Measurements from ENCODE around the gene PLAC1.

PLAC1 gene

DNA sequence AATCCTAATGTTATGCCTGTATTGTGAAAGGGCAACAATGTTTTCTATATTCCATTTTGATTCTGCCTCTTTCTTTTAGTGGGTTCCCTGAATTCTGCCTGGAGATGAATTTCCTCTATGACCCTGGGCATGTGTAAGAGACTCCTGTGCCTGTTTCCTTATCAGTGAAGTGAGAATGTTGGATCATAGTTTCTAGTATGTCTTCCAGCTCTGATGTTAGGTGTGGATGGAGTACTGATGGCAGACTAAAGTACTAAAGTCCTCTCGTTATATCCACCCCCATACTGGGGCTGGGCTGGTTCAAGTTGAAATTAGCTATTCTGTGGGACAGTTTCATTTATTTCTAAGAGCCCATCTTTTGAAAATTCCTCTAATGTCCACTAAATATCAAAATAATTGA is 29.6 kb downstream of the PLAC1 start:
- DNase-seq: no peak

DNA sequence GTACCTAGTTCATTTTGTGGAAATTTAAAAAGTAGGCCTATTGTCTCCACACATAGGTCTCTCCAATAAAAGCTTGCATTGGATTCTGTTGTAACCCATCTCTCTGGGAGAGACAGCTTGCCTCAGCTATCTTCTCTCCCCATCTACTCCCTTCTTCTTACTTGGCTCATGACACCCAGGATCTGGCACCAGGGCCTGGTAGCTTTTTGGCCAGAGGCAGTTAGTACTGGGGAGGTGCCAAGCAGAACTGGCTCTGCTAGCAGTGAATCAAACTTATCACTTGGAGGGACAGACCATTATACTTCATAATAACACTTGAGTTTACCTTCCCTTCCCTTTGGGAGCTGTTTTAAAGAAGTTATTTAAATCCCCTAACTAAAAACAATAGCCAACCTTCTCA is 31.8 kb downstream of the PLAC1 start:
- no peak for DNase-seq

DNA sequence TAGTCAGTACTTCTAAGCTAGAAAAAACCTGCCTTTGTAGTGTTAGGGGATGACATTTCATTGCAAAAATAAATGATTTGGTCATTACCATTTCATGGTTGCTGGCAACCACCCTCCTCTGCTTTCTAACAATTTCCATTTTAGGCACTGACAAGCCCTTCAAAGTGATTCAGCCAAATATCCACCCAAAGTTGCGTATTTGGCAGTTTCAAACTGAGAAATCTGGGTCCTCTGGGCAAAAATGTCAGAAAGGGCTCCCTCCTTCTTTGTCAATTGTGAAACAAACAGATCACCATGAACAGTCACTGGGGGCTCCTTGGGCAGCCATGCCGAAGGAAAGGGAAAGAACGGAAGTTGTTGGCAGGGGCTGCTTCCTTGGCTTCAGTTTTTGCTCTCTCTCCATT is 33.0 kb downstream of the PLAC1 start:
- no peak for DNase-seq

DNA sequence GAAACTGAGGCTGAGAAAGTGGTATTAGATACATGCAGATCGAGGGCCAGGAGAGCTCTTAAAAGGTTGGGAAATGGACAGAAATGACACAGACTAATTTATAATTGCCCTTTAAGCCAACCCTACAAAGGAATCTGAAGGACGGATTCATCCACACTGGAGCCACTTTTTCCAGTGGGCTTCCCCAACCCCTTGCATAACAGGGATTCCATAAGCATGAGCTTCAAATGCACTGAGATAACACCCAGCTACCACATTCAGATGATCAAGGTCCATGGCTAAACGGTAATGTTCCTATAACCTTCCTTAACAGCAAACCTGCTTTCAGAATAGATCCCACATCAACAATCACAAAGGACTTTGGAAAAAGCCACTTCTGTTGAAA is 34.2 kb downstream of the PLAC1 start:
- no peak for DNase-seq

DNA sequence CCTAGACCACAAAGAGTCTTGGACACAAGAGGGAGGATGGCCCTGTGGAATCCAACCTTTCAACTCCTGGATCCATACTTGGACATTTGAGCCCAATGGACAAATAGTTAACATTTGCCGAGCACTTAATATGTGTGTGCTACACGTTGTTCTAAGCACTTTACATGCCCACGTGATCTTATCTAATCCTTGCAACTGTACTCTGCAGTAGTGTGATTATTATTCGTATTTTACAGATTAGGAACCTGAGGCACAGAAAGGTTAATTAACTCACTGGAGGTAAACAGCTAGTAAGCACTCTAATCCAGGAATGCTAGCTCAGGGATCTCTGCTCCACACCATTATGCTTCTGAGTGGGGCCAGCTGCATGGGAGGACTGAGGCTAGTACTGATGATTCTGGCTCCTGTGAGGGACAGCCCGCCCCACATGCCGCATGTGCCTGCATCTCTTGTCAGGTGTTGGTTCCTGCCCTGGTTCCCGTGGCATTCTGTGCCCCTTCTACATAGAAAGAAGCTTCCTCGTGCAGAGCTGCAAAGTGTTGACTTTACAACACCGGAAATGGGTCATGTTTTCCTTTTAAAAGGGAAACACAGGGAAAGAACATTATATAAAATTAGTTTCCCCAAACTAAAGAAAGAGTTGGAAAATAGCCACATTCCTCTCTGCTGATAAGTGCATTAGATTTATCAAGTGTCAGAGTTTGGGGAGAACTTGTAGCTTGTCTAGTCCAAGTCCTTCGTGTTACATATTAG is 34.8 kb downstream of the PLAC1 start:
- DNase-seq: no peak

DNA sequence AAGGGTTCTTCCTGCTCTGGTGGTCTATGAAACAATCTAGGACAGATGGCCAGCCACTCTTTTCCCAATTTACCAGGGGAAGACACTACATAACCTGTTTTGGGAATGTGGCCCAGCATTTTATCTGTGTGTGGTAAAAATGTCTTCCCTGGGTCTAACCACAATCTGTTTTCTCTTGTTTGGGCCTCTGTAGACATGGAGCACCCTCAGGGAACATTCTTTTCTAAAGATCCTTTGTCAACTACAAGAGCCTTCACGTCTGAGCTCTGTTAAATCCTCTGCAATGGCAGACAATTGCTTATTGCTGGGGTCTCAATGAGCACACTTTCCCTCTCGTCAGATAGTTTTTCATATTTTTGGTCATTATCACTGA is 35.5 kb downstream of the PLAC1 start:
- DNase-seq: no peak

DNA sequence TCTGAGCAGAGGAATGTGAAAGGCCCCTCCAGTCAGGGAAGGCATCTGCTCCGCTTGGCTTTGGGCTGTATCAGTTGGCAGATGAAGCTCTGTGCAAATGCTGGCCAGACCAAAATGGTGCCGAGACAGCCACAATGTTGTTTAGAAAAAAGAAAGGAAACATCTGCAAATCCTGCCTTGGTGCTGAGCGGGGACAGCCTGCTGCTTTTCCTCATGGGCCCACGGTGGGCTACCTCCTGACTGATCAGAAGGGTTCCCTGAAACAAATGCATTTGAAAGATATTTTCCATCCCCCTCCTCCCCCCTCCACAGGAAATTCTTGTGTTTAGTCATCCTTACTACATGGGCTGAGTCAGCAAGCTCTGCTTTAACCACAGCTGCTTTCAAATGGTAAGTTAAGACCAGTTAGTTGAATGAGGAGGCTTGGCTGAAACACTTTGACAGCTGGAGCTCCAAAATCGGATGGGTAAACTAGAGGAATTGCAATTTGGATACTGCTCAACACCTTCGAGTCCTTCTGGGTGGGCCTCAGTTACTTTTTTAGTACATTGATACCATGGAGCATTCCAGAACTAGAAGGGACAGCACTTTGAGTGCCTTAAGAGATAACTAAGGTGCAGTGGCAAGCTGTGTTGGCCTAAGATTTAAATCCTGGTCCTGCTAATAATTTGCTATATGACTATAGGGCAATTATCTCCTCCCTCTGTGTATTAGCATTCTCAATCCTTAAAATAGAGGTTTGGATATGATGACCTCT is 36.0 kb downstream of the PLAC1 start:
- DNase-seq: no peak

DNA sequence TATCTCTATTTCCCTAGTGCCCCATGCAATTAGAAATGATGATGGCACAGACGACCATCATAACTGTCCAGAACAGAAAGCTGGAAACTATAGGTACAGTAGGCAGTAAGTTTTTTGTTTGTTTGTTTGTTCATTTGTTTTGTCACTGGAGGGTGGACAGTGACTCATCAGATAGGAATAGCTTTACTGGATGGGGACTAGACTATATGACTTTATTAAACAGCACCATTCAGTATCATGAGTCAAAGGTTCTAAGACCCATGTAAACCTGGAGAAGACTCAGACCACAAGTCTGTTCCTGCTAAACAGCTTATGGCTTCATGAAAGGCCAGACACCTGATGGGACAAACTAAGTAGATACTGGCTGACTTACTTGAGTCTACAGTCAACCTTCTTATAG is 38.4 kb downstream of the PLAC1 start:
- DNase-seq: no peak

DNA sequence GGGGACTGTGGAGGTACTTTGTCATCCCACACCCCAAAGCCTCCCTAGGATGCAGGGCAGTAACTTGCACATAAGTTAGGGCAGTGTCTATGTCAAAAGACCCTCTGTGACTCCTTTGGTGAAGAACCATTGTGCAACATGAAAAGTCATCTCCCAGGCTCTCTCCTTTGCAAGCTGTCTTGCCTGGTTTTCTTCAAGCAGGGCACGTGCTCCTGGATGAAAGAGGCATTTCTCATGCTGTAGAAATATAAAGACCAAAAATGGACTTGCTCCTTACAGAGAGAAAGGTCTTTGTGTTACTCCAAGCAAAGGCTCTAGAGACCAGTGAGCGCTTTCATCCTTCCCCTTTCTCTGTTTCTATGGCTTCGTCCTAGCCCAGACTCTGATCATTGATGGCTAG is 44.9 kb downstream of the PLAC1 start:
- no peak for DNase-seq

DNA sequence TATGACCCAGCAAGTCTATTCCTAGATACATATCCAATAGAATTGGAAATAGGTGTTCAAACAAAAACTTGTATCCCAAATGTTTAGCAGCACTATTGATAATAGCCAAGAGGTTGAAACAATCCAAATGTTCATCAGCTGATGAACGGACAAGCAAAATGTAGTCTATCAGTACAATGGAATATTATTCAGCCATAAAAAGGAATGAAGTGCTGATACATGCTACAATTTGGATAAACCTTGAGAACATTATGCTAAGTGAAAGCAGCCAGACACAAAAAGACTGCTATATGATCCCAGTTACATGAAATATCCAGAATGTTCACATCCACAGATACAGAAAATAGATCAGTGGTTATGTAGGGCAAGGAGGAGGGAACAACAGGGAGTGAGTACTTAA is 50.1 kb downstream of the PLAC1 start:
- DNase-seq: no peak

DNA sequence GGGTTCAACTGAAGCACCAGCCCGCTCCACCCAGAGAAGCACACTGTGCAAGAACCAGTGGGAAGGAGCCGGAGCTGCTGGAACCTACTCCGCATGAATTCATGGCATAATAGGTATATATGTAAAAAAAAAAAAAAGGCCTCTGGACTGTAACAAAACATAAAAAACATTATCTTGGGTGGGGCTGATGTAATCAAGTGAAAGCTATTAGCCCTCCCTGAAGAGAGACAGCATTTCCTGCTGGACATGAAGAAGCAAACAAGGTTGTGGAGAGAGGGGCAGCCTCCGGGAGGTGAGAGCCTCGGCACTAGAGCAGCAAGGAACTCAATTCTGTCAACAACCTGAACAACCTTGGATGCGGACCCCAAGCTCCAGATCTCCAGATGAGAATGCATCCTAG is 50.7 kb downstream of the PLAC1 start:
- DNase-seq: no peak

DNA sequence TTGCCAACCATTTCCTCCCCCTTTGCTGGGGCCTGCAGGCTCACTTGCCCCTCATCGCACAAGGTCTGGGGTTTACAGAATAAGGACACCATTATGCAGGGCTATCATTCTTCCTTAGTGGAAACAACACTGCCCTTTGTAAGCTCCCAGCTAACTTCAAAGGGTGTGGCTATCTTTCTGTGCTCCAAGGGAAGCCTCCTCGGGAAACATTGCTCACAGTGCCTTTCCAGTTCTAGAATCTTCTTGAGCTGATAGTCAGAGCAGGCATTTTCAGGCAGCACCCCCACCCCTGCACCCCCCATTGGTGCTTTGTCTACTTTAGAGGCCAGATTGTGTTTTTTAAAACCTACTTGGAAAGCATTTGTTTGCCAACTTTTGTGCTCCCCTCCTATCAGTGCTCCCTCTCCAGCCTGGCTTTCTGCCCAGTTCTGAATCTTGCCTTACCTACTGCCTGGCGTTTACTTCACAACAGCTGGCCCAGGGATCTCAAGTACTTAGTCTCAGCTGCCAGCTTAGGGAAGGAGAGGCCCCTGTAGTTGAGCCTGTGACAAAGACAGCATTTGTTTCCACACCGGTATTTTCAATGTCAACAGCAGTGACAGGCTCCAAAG is 53.5 kb downstream of the PLAC1 start:
- DNase-seq: peak; percentile 63 to 64

DNA sequence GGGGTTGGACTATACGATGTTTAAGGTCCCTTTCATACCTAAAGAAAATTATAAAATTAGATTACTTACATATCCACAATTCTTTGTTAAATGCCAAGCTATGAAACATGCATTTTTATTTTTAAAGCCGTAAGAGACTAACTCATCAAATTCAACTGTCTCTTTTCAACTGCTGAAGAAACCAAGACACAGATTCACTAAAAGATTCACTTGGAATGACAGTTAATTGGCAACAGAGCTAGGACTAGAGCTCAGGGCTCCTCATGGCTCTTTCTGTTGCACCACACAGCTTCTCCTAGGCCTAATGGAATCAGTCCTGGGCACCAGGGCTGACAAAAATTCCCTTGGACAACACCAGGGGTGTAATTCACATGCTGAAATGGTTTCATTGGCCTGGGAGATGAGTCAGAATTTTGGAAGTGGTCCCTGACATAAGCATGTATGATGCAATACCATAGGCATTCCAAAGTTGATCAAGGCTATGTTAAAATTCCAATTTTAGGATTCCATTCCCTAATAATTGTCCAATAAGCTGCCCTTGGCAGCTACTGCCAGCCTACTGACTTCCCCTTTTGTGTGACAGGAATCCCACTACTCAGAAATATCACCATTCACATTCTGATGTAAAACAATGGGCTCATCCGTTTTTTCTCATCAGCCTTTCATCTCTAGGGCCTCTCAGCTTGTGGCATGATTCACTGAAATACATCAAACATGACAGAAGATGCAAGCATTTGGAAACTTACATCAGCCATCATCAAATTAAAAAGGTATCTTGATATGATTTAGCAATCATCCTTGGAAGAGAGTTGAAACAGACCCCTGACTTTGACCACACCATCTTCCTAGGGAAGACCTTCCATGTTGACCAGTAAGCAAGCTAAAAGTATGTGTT is 54.2 kb downstream of the PLAC1 start:
- no peak for DNase-seq

DNA sequence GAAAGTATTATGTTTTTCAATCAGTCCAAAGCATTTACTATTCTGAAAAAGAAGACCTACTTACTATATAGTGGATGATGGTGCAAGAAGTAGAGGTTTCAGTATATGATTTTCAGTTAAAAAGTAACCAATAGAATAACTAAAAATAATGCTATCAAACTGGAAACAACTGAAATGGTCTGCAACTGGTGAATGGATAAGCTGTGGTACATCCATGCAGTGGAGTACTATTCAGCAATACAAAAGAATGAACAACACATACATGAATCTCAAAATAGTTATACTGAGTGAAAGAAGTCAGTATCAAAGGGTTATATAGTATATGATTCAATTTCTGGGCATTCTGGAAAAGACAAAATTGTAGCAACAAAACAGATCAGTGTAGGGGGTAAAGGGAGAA is 55.9 kb downstream of the PLAC1 start:
- DNase-seq: no peak

DNA sequence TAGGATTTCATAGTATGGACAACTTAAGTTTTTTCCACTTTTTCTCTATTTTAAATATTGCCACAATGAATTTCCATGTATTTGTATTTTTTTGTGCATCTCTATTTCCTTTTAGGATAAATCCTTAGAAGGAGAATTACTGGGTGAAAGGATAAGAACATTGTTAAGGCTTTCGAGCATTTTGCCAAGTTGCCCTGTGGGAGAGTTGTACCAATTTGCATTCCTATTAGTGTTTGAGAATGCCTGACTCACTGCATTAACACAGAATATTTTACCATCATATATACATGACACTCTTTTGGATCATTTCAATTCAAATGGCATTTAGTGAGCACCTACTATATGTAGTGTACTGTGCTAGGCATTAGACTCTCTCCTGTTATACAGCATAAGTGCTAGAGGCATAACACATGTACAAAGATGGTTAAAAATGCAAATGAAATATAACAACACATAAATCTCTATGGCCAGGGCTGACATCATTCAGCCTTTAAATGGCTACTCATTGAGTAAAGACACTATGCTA is 57.0 kb downstream of the PLAC1 start:
- DNase-seq: no peak

DNA sequence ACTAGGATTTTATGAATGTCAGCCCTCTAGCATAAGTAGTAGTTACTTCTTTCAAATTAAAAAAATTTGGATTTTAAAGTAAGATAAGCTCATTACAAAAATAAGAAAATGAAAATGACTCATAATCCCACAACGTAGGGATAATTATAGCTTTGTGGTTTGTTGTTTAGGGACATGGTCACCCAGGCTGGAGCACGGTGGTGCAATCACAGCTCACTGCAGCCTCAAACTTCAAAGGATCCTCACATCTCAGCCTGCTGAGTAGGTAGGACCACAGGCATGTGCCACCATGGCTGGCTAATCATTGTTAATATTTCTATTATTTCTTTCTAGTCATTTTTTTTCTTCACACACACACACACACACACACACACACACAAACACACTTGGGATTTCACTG is 57.6 kb downstream of the PLAC1 start:
- no peak for DNase-seq

DNA sequence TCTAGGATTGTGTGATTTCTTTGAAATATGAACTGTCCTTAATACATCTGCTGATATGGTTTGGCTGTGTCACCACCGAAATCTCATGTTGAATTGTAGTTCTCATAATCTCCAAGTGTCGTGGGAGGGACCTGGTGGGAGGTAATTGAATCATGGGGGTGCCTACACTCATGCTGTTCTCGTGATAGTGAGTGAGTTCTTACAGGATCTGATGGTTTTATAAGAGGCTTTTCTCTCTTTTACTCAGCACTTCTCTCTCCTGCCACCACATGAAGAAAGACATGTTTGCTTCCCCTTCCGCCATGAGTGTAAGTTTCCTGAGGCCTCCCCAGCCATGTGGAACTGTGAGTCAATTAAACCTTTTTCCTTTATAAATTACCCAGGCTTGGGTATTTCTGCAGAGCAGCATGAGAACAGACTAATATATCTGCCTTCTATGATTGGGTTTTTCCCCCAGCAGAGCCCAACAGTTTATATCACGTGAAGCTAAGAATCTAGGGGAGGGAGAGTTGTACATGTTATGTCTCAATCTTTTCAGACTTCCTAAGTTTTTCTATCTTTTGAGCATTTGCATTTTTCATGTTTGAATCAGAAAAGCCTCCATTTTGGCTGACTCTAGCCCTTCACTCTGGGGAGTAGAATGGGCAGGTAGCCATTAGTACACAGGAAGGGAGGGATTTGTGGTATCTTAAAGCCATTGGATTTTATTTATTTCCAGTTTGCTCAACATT is 58.9 kb downstream of the PLAC1 start:
- DNase-seq: no peak

DNA sequence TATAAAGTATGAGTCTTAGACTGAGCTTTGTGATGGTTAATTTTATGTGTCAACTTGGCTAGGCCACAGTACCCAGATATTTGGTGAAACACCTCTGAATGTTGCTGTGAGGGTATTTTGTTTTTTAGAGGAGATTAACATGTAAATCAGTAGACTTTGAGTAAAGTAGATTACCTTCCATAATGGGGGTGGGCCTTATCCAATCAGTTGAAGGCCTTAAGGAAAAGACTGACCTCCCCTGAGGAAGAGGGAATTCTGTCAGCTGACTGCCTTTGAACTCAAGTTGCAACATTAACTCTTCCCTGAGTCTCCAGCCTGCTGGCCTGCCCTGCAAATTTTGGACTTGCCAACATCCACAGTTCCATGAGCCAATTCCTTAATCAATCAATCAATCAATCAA is 66.0 kb downstream of the PLAC1 start:
- DNase-seq: no peak

DNA sequence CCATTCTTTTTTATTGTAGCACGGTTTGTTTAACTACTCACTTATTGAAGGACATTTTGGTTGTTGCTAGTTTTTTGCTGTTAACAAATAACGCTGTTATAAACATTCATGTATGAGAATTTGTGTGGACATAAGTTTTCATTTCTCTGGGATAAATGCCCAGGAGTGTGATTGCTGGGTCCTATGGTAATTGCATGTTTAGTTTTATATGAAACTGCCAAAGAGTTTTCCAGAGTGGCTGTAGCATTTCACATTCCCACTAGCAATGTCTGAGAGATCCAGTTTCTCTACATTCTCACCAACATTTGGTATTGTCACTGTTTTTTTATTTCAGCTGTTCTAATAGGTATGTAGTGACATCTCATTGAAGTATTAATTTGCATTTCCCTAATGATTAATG is 66.8 kb downstream of the PLAC1 start:
- DNase-seq: no peak

DNA sequence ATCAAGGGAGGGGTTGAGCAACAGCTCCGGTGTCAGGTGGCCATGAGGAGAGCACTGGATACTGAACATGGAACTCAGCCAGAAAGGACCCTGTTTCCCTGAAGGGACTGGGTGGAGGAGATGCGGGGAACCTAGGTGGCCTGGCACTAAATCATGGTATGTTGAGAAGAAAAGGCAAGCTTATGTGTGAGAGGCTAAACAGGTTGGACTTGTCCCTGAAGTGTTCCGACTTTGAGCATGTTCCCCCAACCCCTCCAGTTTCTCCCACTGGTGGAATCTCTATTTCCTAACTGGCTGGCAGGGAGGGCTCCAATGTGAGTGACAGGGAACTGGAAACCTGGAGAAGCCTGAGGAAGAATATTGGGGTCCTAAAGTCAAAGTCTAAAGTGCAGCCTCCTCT is 69.5 kb downstream of the PLAC1 start:
- no peak for DNase-seq

DNA sequence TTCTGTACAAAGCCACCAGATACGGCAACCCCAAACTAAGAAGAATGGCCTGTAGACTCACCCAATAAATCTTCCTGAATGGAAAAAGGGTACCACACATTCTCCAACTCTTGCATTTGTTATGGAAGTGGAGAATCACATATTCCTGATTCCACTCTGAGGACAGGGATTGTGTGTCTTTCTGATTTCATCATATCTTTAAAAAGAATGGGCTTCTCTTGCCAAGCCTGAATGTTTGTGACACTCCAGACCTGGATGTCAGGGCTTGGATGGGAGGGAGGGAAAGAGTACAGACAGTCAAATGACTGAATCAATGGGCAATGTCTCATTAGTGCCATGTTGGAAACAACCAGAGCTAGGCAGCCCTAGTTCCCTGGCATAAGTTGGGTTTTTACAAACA is 77.4 kb downstream of the PLAC1 start:
- no peak for DNase-seq

DNA sequence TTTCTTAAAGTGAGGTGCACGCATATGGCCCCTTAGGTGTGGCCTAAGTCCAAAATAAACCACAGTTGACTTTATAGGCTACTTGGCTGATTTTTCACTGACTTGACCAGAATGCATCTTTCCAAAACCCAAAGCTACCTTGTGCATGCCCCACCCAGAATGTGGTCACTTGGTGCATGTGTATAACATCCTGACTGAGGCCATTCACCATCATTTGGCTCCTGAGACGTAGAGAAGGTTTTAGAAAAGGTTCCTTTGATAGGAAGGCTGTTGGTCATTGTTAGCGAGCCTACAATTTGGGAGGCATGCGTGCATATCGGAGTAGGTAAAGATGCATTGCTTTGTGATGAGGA is 84.6 kb downstream of the PLAC1 start:
- DNase-seq: no peak

All from SHP77 (cell line).